H9 (cell line): ENCODE results near the gene ZWILCH. TPM values are rescaled to one million over a fixed set of nuclear protein-coding genes. Genes with fewer than 3 reads are reported as not detected.

ENCODE experiments used
- DNase-seq: peaks from one replicate; pipeline ENCODE4 v3.0.0-alpha.2; 2017
- H2AFZ ChIP-seq: one replicate; pipeline ENCODE4 v1.6.1; 2013; ENCODE audit warnings: mild to moderate bottlenecking, low read length, control low read depth, moderate library complexity
- H2AK5ac ChIP-seq: 2 replicates; pipeline ENCODE4 v1.6.1; 2013; ENCODE audit warnings: low read length, control low read depth, mixed read lengths; ENCODE audit not compliant: insufficient read length
- H2BK120ac ChIP-seq: one replicate; pipeline ENCODE4 v1.6.1; 2013; ENCODE audit warnings: low read depth, mild to moderate bottlenecking, low read length, control low read depth, inconsistent platforms; ENCODE audit not compliant: poor library complexity, severe bottlenecking
- H2BK12ac ChIP-seq: 2 replicates; pipeline ENCODE4 v1.6.1; 2013; ENCODE audit warnings: low read length, control low read depth, mixed read lengths, low read depth; ENCODE audit not compliant: insufficient read length
- H2BK15ac ChIP-seq: 2 replicates; pipeline ENCODE4 v1.6.1; 2013; ENCODE audit warnings: low read depth, low read length, control low read depth
- H2BK20ac ChIP-seq: one replicate; pipeline ENCODE4 v1.6.1; 2013; ENCODE audit warnings: low read depth, mild to moderate bottlenecking, low read length, control low read depth, inconsistent platforms; ENCODE audit not compliant: poor library complexity, severe bottlenecking
- H2BK5ac ChIP-seq: 2 replicates; pipeline ENCODE4 v1.6.1; 2013; ENCODE audit warnings: low read length, control low read depth, mixed read lengths; ENCODE audit not compliant: insufficient read length
- H3K14ac ChIP-seq: 2 replicates; pipeline ENCODE4 v1.6.1; 2013; ENCODE audit warnings: low read length, control low read depth; ENCODE audit not compliant: insufficient read depth
- H3K18ac ChIP-seq: 2 replicates; pipeline ENCODE4 v1.6.1; 2013; ENCODE audit warnings: low read depth, mild to moderate bottlenecking, mixed read lengths, low read length, control low read depth; ENCODE audit not compliant: insufficient read length
- H3K23ac ChIP-seq: 2 replicates; pipeline ENCODE4 v1.6.1; 2013; ENCODE audit warnings: low read length, control low read depth, mixed read lengths, low read depth; ENCODE audit not compliant: insufficient read length
- H3K23me2 ChIP-seq: 2 replicates; pipeline ENCODE4 v1.6.1; 2013; ENCODE audit warnings: low read depth, mild to moderate bottlenecking, mixed read lengths, low read length, control low read depth; ENCODE audit not compliant: insufficient read length, poor library complexity, severe bottlenecking
- H3K27ac ChIP-seq: 2 replicates; pipeline ENCODE4 v1.5.1; 2013; ENCODE audit warnings: low read length, control low read depth, mixed read lengths, low read depth; ENCODE audit not compliant: insufficient read length
- H3K27me3 ChIP-seq: 2 replicates; pipeline ENCODE4 v1.6.1; 2013; ENCODE audit warnings: low read length, control low read depth, inconsistent platforms; ENCODE audit not compliant: insufficient read depth
- H3K4ac ChIP-seq: 2 replicates; pipeline ENCODE4 v1.6.1; 2013; ENCODE audit warnings: low read depth, mild to moderate bottlenecking, control low read depth, inconsistent platforms, low read length, moderate library complexity
- H3K4me1 ChIP-seq: 2 replicates; pipeline ENCODE4 v1.6.1; 2013; ENCODE audit warnings: low read length, control low read depth, inconsistent platforms; ENCODE audit not compliant: insufficient read depth
- H3K4me2 ChIP-seq: 2 replicates; pipeline ENCODE4 v1.6.1; 2013; ENCODE audit warnings: low read length, control low read depth, mixed read lengths; ENCODE audit not compliant: insufficient read length, insufficient read depth
- H3K56ac ChIP-seq: 2 replicates; pipeline ENCODE4 v1.6.1; 2013; ENCODE audit warnings: low read depth, mild to moderate bottlenecking, mixed read lengths, low read length, control low read depth; ENCODE audit not compliant: insufficient read length
- H3K79me1 ChIP-seq: 2 replicates; pipeline ENCODE4 v1.6.1; 2013; ENCODE audit warnings: low read depth, mild to moderate bottlenecking, moderate library complexity, low read length, control low read depth, inconsistent platforms; ENCODE audit not compliant: insufficient read depth, poor library complexity, severe bottlenecking
- H3K79me2 ChIP-seq: 2 replicates; pipeline ENCODE4 v1.6.1; 2013; ENCODE audit warnings: low read length, control low read depth, inconsistent platforms; ENCODE audit not compliant: insufficient read depth
- H3K9ac ChIP-seq: 2 replicates; pipeline ENCODE4 v1.6.1; 2013; ENCODE audit warnings: low read length, control low read depth, mixed read lengths; ENCODE audit not compliant: insufficient read length; ENCODE audit errors: extremely low read depth
- H3K9me3 ChIP-seq: one replicate; pipeline ENCODE4 v1.6.1; 2013; ENCODE audit warnings: low read depth, low read length, inconsistent platforms; ENCODE audit not compliant: control insufficient read depth
- H3T11ph ChIP-seq: one replicate; pipeline ENCODE4 v1.6.1; 2013; ENCODE audit warnings: mild to moderate bottlenecking, low read length, control low read depth, inconsistent platforms
- H4K20me1 ChIP-seq: one replicate; pipeline ENCODE4 v1.6.1; 2013; ENCODE audit not compliant: control insufficient read depth, insufficient read length, insufficient read depth
- H4K5ac ChIP-seq: 2 replicates; pipeline ENCODE4 v1.6.1; 2013; ENCODE audit warnings: low read depth, mild to moderate bottlenecking, mixed read lengths, low read length, control low read depth; ENCODE audit not compliant: insufficient read length
- H4K8ac ChIP-seq: replicated peaks from 2 replicates; pipeline ENCODE4 v1.6.1; 2013; ENCODE audit warnings: low read length, control low read depth, mixed read lengths, low read depth; ENCODE audit not compliant: insufficient read length
- H4K91ac ChIP-seq: 2 replicates; pipeline ENCODE4 v1.6.1; 2013; ENCODE audit warnings: low read depth, mild to moderate bottlenecking, moderate library complexity, mixed read lengths, low read length, control low read depth; ENCODE audit not compliant: insufficient read length
- H3K27ac Mint-ChIP-seq, 3 experiments: 2 replicates in 2 of 3; 3 replicates in 1 of 3; pipeline ENCODE4 v1.8.0; 2020 to 2021; ENCODE audit warnings: mixed read lengths in 3 of 3, mild to moderate bottlenecking in 1 of 3, moderate library complexity in 1 of 3
- H3K27me3 Mint-ChIP-seq: 2 replicates; pipeline ENCODE4 v1.8.0; 2021; ENCODE audit warnings: low read depth, mild to moderate bottlenecking, moderate library complexity, mixed read lengths
- H3K36me3 Mint-ChIP-seq, 3 experiments: 2 replicates in 2 of 3; 3 replicates in 1 of 3; pipeline ENCODE4 v1.8.0; 2020 to 2021; ENCODE audit warnings: low read depth in 3 of 3, mixed read lengths in 3 of 3; ENCODE audit not compliant: insufficient read depth in 1 of 3
- H3K4me1 Mint-ChIP-seq, 2 experiments: 2 replicates each; pipeline ENCODE4 v1.8.0; 2020; ENCODE audit warnings: mixed read lengths in 2 of 2
- H3K4me3 Mint-ChIP-seq, 2 experiments: 2 replicates in 1 of 2; 3 replicates in 1 of 2; pipeline ENCODE4 v1.8.0; 2020 to 2021; ENCODE audit warnings: mild to moderate bottlenecking in 2 of 2, mixed read lengths in 2 of 2, moderate library complexity in 1 of 2
- H3K9me3 Mint-ChIP-seq, 2 experiments: 2 replicates in 1 of 2; 3 replicates in 1 of 2; pipeline ENCODE4 v1.8.0; 2020; ENCODE audit warnings: mild to moderate bottlenecking in 2 of 2, mixed read lengths in 2 of 2, moderate library complexity in 1 of 2
- WGBS: extraction: QIAGEN DNeasy Blood & Tissue Kit; methylation state at CpG from one replicate; pipeline ENCODE4 v1.1.7; 2013; ENCODE audit warnings: missing lambda C conversion rate, low lambda C conversion rate, mixed read lengths; ENCODE audit not compliant: insufficient read length; ENCODE audit errors: extremely low coverage; 5-methylcytosine and 5-hydroxymethylcytosine counted together
- total RNA-seq: library from RNA; stranded (reverse); gene quantifications from 2 replicates; pipeline ENCODE4 v1.2.1, GENCODE V29; 2021
- TF ChIP-seq, protein P1 (sequence below): fragments of 200-600 bp; sonication (generic); conservative IDR thresholded peaks from 3 replicates; pipeline ENCODE4 v1.8.0; 2021; ENCODE audit warnings: antibody characterized with exemption, mild to moderate bottlenecking

ZWILCH gene
- total RNA-seq, 1 experiment from 2014 or later, result 47.2 TPM

DNA sequence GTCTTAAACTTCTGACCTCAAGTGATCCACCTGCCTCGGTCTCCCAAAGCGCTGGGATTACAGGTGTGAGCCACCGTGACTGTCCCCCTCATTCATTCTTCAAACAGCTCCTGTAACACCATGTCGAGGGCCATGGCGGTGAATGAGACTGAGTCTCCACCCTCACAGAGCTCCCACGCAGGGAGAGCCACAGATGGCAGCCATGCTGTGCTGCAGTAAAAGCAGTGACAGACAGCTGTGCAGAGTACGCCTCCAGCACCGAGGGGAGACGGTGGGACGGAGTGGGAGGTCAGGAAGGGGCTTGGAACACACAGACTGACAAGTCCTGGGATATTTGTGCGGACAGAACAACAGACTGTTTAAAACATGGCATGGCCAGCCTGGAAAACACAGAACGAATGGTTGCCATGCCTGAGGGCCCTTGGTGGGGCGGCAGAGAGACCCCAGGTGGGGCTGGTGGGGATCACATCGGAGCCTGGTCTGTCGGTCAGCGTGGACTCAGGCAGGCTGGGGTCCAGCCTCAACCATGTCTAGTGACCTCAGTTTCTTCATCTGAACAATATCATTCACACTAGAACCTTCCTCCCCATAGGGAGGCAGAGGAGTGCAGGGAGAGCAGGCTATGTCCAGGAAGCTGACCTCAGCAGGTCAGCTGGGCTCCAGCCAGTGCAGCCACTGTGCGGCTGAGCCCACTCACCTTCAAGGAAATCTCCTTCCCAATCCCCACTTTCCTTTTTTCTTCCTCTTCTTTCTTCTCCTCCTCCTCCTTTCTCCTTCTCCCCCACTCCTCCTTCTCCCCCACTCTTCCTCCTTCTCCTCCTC is 81.2 kb downstream of the ZWILCH start:
- H3K9ac ChIP-seq, result no peak overlapping the region

More for the DNA sequence above, 81.2 kb downstream of the ZWILCH start:
- H3K9me3 Mint-ChIP-seq, result no peaks in the 10 kb centered on the region
- H3K4me1 ChIP-seq, result no peaks in the 10 kb centered on the region
- no peak overlapping the region for H3T11ph ChIP-seq
- H4K20me1 ChIP-seq, result peaks cover 2% of the 10 kb centered on the region
- no peak overlapping the region for H2BK15ac ChIP-seq
- H2BK12ac ChIP-seq, result no peak overlapping the region
- H3K4me2 ChIP-seq, result no peak overlapping the region
- no peaks in the 10 kb centered on the region for H3K27me3 ChIP-seq
- no peak overlapping the region for H2BK20ac ChIP-seq
- no peak overlapping the region; a peak in 1 of 7 replicates for H3K27ac Mint-ChIP-seq
- no peaks in the 10 kb centered on the region for H3K79me1 ChIP-seq
- H3K23ac ChIP-seq, result no peak overlapping the region
- H3K4ac ChIP-seq, result no peak overlapping the region
- no peak overlapping the region for H3K4me3 Mint-ChIP-seq
- no peaks in the 10 kb centered on the region for H3K9me3 ChIP-seq
- H2AFZ ChIP-seq, result no peak overlapping the region
- H2BK5ac ChIP-seq, result no peak overlapping the region
- H3K18ac ChIP-seq, result no peak overlapping the region
- H4K8ac ChIP-seq, result no peak overlapping the region
- no peak overlapping the region for H2BK120ac ChIP-seq
- H3K56ac ChIP-seq, result no peak overlapping the region
- no peaks in the 10 kb centered on the region for H3K79me2 ChIP-seq
- peaks cover 13 to 26% of the 10 kb centered on the region in 2 experiments for H3K4me1 Mint-ChIP-seq
- no peaks in the 10 kb centered on the region; the same call in 1 of the 2 replicates for H3K27me3 Mint-ChIP-seq
- no CpG with 5 or more reads among the region's 17 CpGs for WGBS
- H4K5ac ChIP-seq, result no peak overlapping the region
- H2AK5ac ChIP-seq, result no peak overlapping the region
- H3K23me2 ChIP-seq, result no peaks in the 10 kb centered on the region
- H3K27ac ChIP-seq, result no peak overlapping the region
- DNase-seq, result no peak
- H4K91ac ChIP-seq, result no peak overlapping the region
- H3K36me3 Mint-ChIP-seq, result no peaks in the 10 kb centered on the region
- no peak overlapping the region for H3K14ac ChIP-seq
- TF ChIP-seq, protein P1, sequence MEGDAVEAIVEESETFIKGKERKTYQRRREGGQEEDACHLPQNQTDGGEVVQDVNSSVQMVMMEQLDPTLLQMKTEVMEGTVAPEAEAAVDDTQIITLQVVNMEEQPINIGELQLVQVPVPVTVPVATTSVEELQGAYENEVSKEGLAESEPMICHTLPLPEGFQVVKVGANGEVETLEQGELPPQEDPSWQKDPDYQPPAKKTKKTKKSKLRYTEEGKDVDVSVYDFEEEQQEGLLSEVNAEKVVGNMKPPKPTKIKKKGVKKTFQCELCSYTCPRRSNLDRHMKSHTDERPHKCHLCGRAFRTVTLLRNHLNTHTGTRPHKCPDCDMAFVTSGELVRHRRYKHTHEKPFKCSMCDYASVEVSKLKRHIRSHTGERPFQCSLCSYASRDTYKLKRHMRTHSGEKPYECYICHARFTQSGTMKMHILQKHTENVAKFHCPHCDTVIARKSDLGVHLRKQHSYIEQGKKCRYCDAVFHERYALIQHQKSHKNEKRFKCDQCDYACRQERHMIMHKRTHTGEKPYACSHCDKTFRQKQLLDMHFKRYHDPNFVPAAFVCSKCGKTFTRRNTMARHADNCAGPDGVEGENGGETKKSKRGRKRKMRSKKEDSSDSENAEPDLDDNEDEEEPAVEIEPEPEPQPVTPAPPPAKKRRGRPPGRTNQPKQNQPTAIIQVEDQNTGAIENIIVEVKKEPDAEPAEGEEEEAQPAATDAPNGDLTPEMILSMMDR, result no peak
